Keratinocyte (primary cell): Measurements from ENCODE around the gene PTPRN2. TPM values are rescaled to one million over a fixed set of nuclear protein-coding genes. Genes with fewer than 3 reads are reported as not detected.

Source experiments
- DNase-seq: peaks from one replicate; pipeline ENCODE4 v3.0.0-alpha.2; 2011; ENCODE audit warnings: low read depth, missing footprints, low spot score
- FAIRE-seq: peaks from 2 replicates; lab custom pipeline; 2011; peaks lifted over from hg19 to GRCh38; lab: Jason Lieb, UNC
- H2AFZ ChIP-seq: 2 replicates; pipeline ENCODE4 v1.6.0; 2012; ENCODE audit warnings: low read length, control low read depth, inconsistent platforms; ENCODE audit not compliant: control insufficient read depth
- H3K27ac ChIP-seq: 2 replicates; pipeline ENCODE4 v1.5.1; 2011; ENCODE audit warnings: low read length; ENCODE audit not compliant: control insufficient read depth, insufficient read depth
- H3K27me3 ChIP-seq: 3 replicates; pipeline ENCODE4 v1.6.0; 2011; ENCODE audit warnings: low read length; ENCODE audit not compliant: control insufficient read depth, insufficient read depth; ENCODE audit errors: extremely low read depth
- H3K36me3 ChIP-seq, 2 experiments: 2 replicates in 1 of 2; 3 replicates in 1 of 2; pipeline ENCODE4 v1.5.1; 2011; ENCODE audit warnings: low read length in 2 of 2, mild to moderate bottlenecking in 1 of 2; ENCODE audit not compliant: control insufficient read depth in 2 of 2, insufficient read depth in 2 of 2; ENCODE audit errors: extremely low read depth in 1 of 2
- H3K4me1 ChIP-seq: 3 replicates; pipeline ENCODE4 v1.5.1; 2011; ENCODE audit warnings: low read length; ENCODE audit not compliant: control insufficient read depth, insufficient read depth; ENCODE audit errors: extremely low read depth
- H3K4me2 ChIP-seq: 3 replicates; pipeline ENCODE4 v1.6.0; 2011; ENCODE audit warnings: low read depth, low read length; ENCODE audit not compliant: control insufficient read depth, insufficient read depth; ENCODE audit errors: extremely low read depth
- H3K4me3 ChIP-seq, 3 experiments: fragments of 200-600 bp in 1 of 3; sonication (generic) in 1 of 3; 2 replicates in 2 of 3; 3 replicates in 1 of 3; pipeline ENCODE4 v1.5.1; 2011 to 2016; ENCODE audit warnings: low read length in 3 of 3, mild to moderate bottlenecking in 3 of 3, control low read depth in 2 of 3, inconsistent platforms in 1 of 3, low read depth in 1 of 3, mixed read lengths in 1 of 3, mixed run types in 1 of 3, moderate library complexity in 1 of 3; ENCODE audit not compliant: control insufficient read depth in 2 of 3, insufficient read depth in 2 of 3; ENCODE audit errors: extremely low read depth in 1 of 3
- H3K79me2 ChIP-seq: 2 replicates; pipeline ENCODE4 v1.6.0; 2012; ENCODE audit warnings: low read length; ENCODE audit not compliant: control insufficient read depth, insufficient read depth
- H3K9ac ChIP-seq: 3 replicates; pipeline ENCODE4 v1.6.0; 2011; ENCODE audit warnings: low read length; ENCODE audit not compliant: control insufficient read depth, insufficient read depth; ENCODE audit errors: extremely low read depth
- H3K9me1 ChIP-seq: 3 replicates; pipeline ENCODE4 v1.6.0; 2011; ENCODE audit warnings: low read length; ENCODE audit not compliant: control insufficient read depth, insufficient read depth; ENCODE audit errors: extremely low read depth
- H3K9me3 ChIP-seq: 2 replicates; pipeline ENCODE4 v1.5.1; 2012; ENCODE audit warnings: low read depth, low read length; ENCODE audit not compliant: control insufficient read depth
- H4K20me1 ChIP-seq: 3 replicates; pipeline ENCODE4 v1.6.0; 2011; ENCODE audit warnings: low read length; ENCODE audit not compliant: control insufficient read depth, insufficient read depth; ENCODE audit errors: extremely low read depth
- EZH2 ChIP-seq: IDR thresholded peaks from one replicate; pipeline ENCODE4 v1.6.1; 2012; ENCODE audit warnings: inconsistent platforms, mild to moderate bottlenecking, low read length, moderate library complexity
- dilution Hi-C: fragments of 300-500 bp; cut with MboI; formaldehyde crosslinking; loops from one replicate; pipeline ENCODE4 v1.7.0; 2020; ENCODE audit warnings: low sequenced_read_pairs; ENCODE audit not compliant: extremely low pct_ligation_motif_present
- polyA plus RNA-seq, 5 experiments: library from polyadenylated mRNA; depleted of rRNA in 3 of 5; stranded (reverse) in 3 of 5; stranded (forward) in 1 of 5; unstranded in 1 of 5; fragments of >200 nt; gene quantifications; 1 replicate in 1 of 5; 2 replicates in 3 of 5; 3 replicates in 1 of 5; pipeline versions ENCODE4 v1.2.1 to v1.2.3, GENCODE V29; 2011 to 2012; ENCODE audit warnings: missing spikeins in 2 of 5, low read depth in 1 of 5, low replicate concordance in 1 of 5
- TF ChIP-seq, protein P1 (sequence below), 3 experiments: IDR thresholded peaks in 1 of 3; conservative IDR thresholded peaks in 1 of 3; optimal IDR thresholded peaks in 1 of 3; 2 replicates in 2 of 3; 3 replicates in 1 of 3; pipeline versions ENCODE3 to v1.5.1; 2011; ENCODE audit warnings: low read length in 3 of 3, mild to moderate bottlenecking in 3 of 3, moderate library complexity in 2 of 3, control low read depth in 1 of 3, inconsistent platforms in 1 of 3; ENCODE audit not compliant: insufficient read depth in 2 of 3; ENCODE audit errors: extremely low read depth in 1 of 3

PTPRN2 gene
- polyA plus RNA-seq, 1 donor (not counting 4 experiments of a cell fraction or from before 2014, with no cell fraction given): not detected

DNA sequence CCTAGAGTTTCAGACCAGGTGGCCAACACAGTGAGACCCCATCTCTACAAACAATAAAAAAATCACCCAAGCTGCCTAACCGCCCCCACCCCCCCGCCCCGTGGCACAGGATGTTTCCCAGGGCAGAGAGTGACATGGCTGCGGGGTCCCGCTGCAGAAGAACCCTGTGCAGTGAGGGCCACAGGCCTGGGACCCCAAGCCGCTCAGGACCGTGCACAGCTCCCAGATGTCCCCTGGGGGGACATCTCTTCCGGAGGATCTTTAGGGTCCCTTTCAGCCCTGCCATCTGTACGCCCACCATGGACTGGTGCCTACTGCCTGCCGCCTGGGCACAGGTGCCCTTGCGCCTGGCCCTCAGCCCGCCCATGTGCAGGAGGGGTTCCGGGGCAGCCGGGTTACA is 877.2 kb downstream of the PTPRN2 start:
- no peak overlapping the region for H2AFZ ChIP-seq
- no peak overlapping the region for H3K27ac ChIP-seq
- dilution Hi-C loops: no loop called here
- H3K36me3 ChIP-seq: no peaks in the 10 kb centered on the region
- TF ChIP-seq, protein P1, sequence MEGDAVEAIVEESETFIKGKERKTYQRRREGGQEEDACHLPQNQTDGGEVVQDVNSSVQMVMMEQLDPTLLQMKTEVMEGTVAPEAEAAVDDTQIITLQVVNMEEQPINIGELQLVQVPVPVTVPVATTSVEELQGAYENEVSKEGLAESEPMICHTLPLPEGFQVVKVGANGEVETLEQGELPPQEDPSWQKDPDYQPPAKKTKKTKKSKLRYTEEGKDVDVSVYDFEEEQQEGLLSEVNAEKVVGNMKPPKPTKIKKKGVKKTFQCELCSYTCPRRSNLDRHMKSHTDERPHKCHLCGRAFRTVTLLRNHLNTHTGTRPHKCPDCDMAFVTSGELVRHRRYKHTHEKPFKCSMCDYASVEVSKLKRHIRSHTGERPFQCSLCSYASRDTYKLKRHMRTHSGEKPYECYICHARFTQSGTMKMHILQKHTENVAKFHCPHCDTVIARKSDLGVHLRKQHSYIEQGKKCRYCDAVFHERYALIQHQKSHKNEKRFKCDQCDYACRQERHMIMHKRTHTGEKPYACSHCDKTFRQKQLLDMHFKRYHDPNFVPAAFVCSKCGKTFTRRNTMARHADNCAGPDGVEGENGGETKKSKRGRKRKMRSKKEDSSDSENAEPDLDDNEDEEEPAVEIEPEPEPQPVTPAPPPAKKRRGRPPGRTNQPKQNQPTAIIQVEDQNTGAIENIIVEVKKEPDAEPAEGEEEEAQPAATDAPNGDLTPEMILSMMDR (optimal IDR thresholded peaks at IDR 0.05 in 1 of 3, IDR thresholded peaks at IDR 0.05 in 1 of 3, conservative IDR thresholded peaks at IDR 0.05 in 1 of 3; ENCODE audit: extremely low read depth in 1 of 3, insufficient read depth in 2 of 3, low read length in 3 of 3): no peak
- TF ChIP-seq EZH2: no peak
- H4K20me1 ChIP-seq: no peaks in the 10 kb centered on the region
- H3K9ac ChIP-seq: no peak overlapping the region
- H3K9me1 ChIP-seq: no peaks in the 10 kb centered on the region
- H3K4me2 ChIP-seq: no peak overlapping the region
- H3K79me2 ChIP-seq: no peaks in the 10 kb centered on the region
- FAIRE-seq (no peak), DNase-seq (no peak)
- H3K27me3 ChIP-seq: no peaks in the 10 kb centered on the region
- no peaks in the 10 kb centered on the region for H3K4me1 ChIP-seq
- no peak overlapping the region for H3K4me3 ChIP-seq
- H3K9me3 ChIP-seq: no peaks in the 10 kb centered on the region

DNA sequence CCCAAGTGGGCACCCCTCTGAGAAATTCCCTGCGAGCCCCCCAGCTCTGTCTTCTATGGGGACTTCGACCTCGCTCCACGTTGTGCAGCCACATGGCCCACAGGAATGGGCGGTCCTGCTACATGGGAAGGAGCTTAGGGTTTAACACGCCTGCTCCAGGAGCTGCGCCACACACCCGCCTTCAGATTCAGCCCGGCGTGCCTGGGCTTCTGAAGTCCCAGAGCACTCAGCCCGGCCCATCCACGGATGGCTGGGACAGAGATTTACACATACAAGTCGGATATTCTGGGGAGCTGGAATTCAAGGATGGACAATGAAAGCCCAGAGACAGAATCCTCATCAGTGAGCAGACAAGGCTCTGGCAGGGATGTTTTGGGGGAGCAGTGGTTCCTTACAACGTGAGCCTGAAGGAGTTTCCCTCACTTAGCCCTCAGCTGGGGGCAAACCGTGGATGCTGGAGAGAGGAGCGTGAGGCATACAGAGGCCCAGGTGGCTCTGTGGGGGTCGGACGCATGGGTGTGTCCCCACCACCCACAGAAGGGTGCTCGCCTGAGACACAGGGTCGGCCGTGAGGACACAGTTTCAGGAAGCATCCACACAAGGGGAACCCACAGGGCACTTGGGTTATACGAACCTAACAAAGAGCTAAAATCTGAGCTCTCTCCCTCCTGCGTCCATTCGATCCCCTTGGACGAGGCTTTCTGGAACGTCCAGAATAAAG is 877.9 kb downstream of the PTPRN2 start:
- no peaks in the 10 kb centered on the region for H3K36me3 ChIP-seq
- DNase-seq (no peak), FAIRE-seq (no peak)
- dilution Hi-C loops: no loop called here
- H3K4me1 ChIP-seq: no peaks in the 10 kb centered on the region
- H3K4me2 ChIP-seq: no peak overlapping the region
- H4K20me1 ChIP-seq: no peaks in the 10 kb centered on the region
- H3K9ac ChIP-seq: no peak overlapping the region
- H3K27ac ChIP-seq: no peak overlapping the region
- no peak overlapping the region for H2AFZ ChIP-seq
- no peaks in the 10 kb centered on the region for H3K27me3 ChIP-seq
- H3K9me3 ChIP-seq: no peaks in the 10 kb centered on the region
- no peak for TF ChIP-seq EZH2
- TF ChIP-seq, protein P1 (optimal IDR thresholded peaks at IDR 0.05 in 1 of 3, IDR thresholded peaks at IDR 0.05 in 1 of 3, conservative IDR thresholded peaks at IDR 0.05 in 1 of 3; ENCODE audit: extremely low read depth in 1 of 3, insufficient read depth in 2 of 3, low read length in 3 of 3): no peak
- no peaks in the 10 kb centered on the region for H3K9me1 ChIP-seq
- no peak overlapping the region for H3K4me3 ChIP-seq
- H3K79me2 ChIP-seq: no peaks in the 10 kb centered on the region
